Gastroesophageal sphincter (tissue), 4 donors: Measurements from ENCODE around the gene SPATA1. TPM values are rescaled to one million over a fixed set of nuclear protein-coding genes. Genes with fewer than 3 reads are reported as not detected.
A peak's percentile ranks its signal among the peaks of the same experiment; 100 is the strongest.

Source experiments
- ATAC-seq: fragments of 150-250 bp; one replicate; pipeline ENCODE4 v1.9.1; 2016; ENCODE audit warnings: mild to moderate bottlenecking, moderate library complexity
- H3K27ac ChIP-seq, 4 donors: fragments of 200-600 bp; sonication (generic) in 3 of 4; 1 replicate in 3 of 4; 2 replicates in 1 of 4; pipeline ENCODE4 v1.5.1; 2016 to 2019
- H3K27me3 ChIP-seq: fragments of 200-600 bp; sonication (generic); one replicate; pipeline ENCODE4 v1.5.1; 2019
- H3K36me3 ChIP-seq, 2 donors: fragments of 200-600 bp; sonication (generic); one replicate each; pipeline ENCODE4 v1.5.1; 2019; ENCODE audit warnings: control low read depth in 1 of 2
- H3K4me1 ChIP-seq, 3 donors: fragments of 200-600 bp; sonication (generic); 1 replicate in 2 of 3; 2 replicates in 1 of 3; pipeline ENCODE4 v1.5.1; 2016 to 2019; ENCODE audit warnings: control low read depth in 2 of 3
- H3K4me3 ChIP-seq, 2 donors: fragments of 200-600 bp; sonication (generic); one replicate each; pipeline ENCODE4 v1.5.1; 2019; ENCODE audit warnings: mild to moderate bottlenecking in 1 of 2, moderate library complexity in 1 of 2
- H3K9me3 ChIP-seq, 3 donors: fragments of 200-600 bp; sonication (generic); one replicate each; pipeline ENCODE4 v1.5.1; 2017 to 2019; ENCODE audit warnings: control low read depth in 2 of 3
- CTCF ChIP-seq, 4 experiments: fragments of 200-600 bp in 2 of 4; fragments of 450-650 bp in 2 of 4; sonication (generic) in 1 of 4; IDR thresholded peaks; one replicate each; pipeline ENCODE4 v1.5.1; 2017 to 2019; ENCODE audit warnings: antibody characterized with exemption in 4 of 4, mild to moderate bottlenecking in 2 of 4, moderate library complexity in 2 of 4
- EP300 ChIP-seq: sonication (generic); formaldehyde crosslinking; IDR thresholded peaks from one replicate; pipeline ENCODE4 v1.6.1; 2017; ENCODE audit warnings: antibody characterized with exemption, mild to moderate bottlenecking
- POLR2A ChIP-seq, 2 donors: fragments of 450-650 bp; IDR thresholded peaks; one replicate each; pipeline ENCODE4 v1.6.1; 2017; ENCODE audit warnings: antibody characterized with exemption in 2 of 2, mild to moderate bottlenecking in 2 of 2, moderate library complexity in 1 of 2
- POLR2AphosphoS5 ChIP-seq: sonication (generic); formaldehyde crosslinking; IDR thresholded peaks from one replicate; pipeline ENCODE4 v1.6.1; 2017; ENCODE audit warnings: antibody characterized with exemption
- WGBS, 2 donors: methylation state at CpG; one replicate each; pipeline ENCODE4 v1.1.5; 2018; ENCODE audit warnings: low coverage in 1 of 2; 5-methylcytosine and 5-hydroxymethylcytosine counted together
- total RNA-seq, 4 donors: library from RNA; depleted of rRNA; stranded (reverse); fragments of >200 nt; gene quantifications; one replicate each; pipeline ENCODE4 v1.1.0, GENCODE V29; 2016

The SPATA1 gene
- total RNA-seq, 4 donors from 2014 or later, result 1.2 TPM; not detected in 3

- no peak overlapping the region for H3K4me3 ChIP-seq
- H3K36me3 ChIP-seq, result no peaks in the 10 kb centered on the region
- H3K4me1 ChIP-seq, result peaks cover 0 to 35% (median 3%) of the 10 kb centered on the region in 3 donors
- peaks cover 0 to 7% (median 0%) of the 10 kb centered on the region in 3 donors for H3K9me3 ChIP-seq
- WGBS, 2 donors, result 25 to 59% methylated on average over 1 to 2 of the region's 2 CpGs
- no peak for TF ChIP-seq EP300
- no peak for TF ChIP-seq POLR2AphosphoS5
- no peak for TF ChIP-seq POLR2A (IDR thresholded peaks at IDR 0.05)
- TF ChIP-seq CTCF (IDR thresholded peaks at IDR 0.05), result no peak
- H3K27ac ChIP-seq, result peak overlapping the region in 3 of 4 donors; percentile 56 to 72 (median 68)
- ATAC-seq, result no peak
- H3K27me3 ChIP-seq, result no peaks in the 10 kb centered on the region
Observed at GRCh38 chr1:84603223-84603622, 97.0 kb downstream of the SPATA1 start.

GRCh38 chr1:84603941-84604830 lies 98.0 kb downstream of the SPATA1 start:
- Histone ChIP-seq H3K36me3 (no peaks in the 10 kb centered on the region), H3K4me3 (peak overlapping the region; percentile 13 to 39), H3K4me1 (peaks cover 0 to 28% (median 3%) of the 10 kb centered on the region in 3 donors), H3K27ac (peak overlapping the region; percentile 41 to 72 (median 62)), H3K27me3 (no peaks in the 10 kb centered on the region), H3K9me3 (peaks cover 0 to 7% (median 0%) of the 10 kb centered on the region in 3 donors)
- 27 to 41% methylated on average over 8 to 9 of the region's 15 CpGs for WGBS, 2 donors
- peak; percentile 77 for ATAC-seq
- peak; percentile 54 for TF ChIP-seq POLR2AphosphoS5
- TF ChIP-seq POLR2A (IDR thresholded peaks at IDR 0.05), result no peak
- TF ChIP-seq EP300, result no peak
- TF ChIP-seq CTCF (IDR thresholded peaks at IDR 0.05), result peak; percentile 76 to 84 (median 80)

GRCh38 chr1:84605157-84605556 lies 99.0 kb downstream of the SPATA1 start:
- no peaks in the 10 kb centered on the region for H3K27me3 ChIP-seq
- H3K4me1 ChIP-seq, result peaks cover 0 to 22% (median 3%) of the 10 kb centered on the region in 3 donors
- H3K9me3 ChIP-seq, result peaks cover 0 to 7% (median 0%) of the 10 kb centered on the region in 3 donors
- TF ChIP-seq POLR2A (IDR thresholded peaks at IDR 0.05) (no peak), EP300 (no peak), POLR2AphosphoS5 (no peak), CTCF (IDR thresholded peaks at IDR 0.05) (no peak)
- H3K4me3 ChIP-seq, result no peak overlapping the region
- WGBS, 2 donors, result 88 to 100% methylated on average over 1 of the region's 1 CpG
- no peaks in the 10 kb centered on the region for H3K36me3 ChIP-seq
- ATAC-seq, result no peak
- H3K27ac ChIP-seq, result no peak overlapping the region

GRCh38 chr1:84606977-84607376 lies 100.8 kb downstream of the SPATA1 start:
- Histone ChIP-seq H3K27me3 (no peaks in the 10 kb centered on the region), H3K27ac (no peak overlapping the region), H3K4me1 (peaks cover 0 to 22% (median 3%) of the 10 kb centered on the region in 3 donors), H3K36me3 (no peaks in the 10 kb centered on the region), H3K4me3 (no peak overlapping the region), H3K9me3 (peaks cover 0 to 7% (median 0%) of the 10 kb centered on the region in 3 donors)
- ATAC-seq, result no peak
- WGBS, 2 donors, result 63 to 87% methylated on average over 3 to 4 of the region's 5 CpGs
- TF ChIP-seq EP300 (no peak), POLR2A (IDR thresholded peaks at IDR 0.05) (no peak), CTCF (IDR thresholded peaks at IDR 0.05) (no peak), POLR2AphosphoS5 (no peak)
